CD4-positive, alpha-beta T cell treated with Interleukin-4 for 4 hours (primary cell): Measurements from ENCODE around the gene PTPRD.

Experiments used
- DNase-seq: peaks from one replicate; pipeline ENCODE4 v3.0.0-alpha.2; 2020

PTPRD gene

DNA sequence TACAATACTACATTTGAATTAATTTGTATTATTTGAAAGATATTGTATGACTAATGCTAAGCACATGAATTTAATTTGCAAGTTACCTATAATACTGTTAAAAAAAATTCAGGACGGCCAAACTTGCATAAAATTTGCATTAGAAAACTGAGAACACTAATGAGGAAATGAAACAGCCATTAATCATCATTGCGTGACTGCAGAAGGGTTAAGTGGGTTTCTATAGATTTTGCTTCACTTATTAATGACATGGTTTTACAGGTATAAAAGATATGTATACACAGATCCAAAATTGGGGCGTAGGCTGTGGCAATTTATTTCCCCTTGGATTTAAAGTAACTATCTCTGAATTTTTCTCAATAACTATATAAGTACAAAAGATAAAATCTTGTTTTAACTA lies 882.6 kb downstream of the PTPRD start:
- DNase-seq, result no peak

DNA sequence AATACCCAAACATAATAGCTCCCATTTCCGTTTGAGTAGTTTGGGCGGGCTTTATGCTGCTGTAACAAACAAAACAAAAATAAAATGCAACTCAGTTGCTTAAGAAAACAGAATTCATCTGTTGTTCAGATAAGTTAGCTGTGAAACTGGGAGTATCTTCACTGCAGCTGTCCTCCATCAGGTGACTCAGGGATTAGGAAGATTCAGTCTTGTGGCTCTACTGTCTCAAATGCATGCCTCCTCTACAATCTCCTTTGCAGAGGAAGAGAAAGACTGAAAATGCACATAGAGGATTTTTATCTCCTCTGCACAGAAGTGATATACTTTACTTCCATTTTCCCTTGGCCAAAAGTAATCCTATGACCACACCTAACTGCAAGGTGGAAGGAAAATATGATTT lies 883.7 kb downstream of the PTPRD start:
- no peak for DNase-seq

DNA sequence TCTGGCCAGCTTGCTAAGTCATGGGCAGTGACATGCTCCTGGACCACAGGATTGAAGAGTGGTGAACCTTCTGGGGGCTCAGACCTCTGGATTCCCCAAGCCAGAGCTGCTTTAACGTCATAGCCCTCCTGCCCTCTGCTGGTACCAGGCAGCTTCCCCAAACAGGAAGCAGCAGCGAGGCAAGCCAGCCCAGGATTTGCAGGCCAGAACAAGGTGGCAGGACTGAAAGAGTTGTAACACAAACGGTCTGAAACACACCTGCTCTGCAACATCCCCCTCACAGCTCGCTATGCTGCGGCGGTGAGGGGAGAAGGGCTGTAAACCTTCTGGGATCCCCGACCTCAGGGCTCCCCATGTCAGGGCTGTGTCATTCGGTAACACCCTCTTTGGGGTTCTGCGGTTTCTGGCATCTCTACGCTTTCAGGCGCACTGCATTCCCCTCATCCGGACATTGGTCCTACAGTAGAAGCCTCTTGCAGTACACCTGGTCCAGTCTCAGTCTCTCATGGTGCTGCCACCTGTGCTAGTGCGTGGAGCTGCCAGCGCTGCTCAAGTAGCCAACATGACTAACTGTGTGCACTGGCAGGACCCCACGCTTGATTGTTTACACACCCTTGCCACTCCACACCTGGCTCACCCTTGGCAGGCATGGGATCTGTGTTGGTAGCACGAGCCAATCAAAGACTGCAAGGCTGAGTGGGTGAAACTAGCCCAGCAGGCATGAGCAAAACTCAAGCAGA lies 893.3 kb downstream of the PTPRD start:
- DNase-seq, result no peak

DNA sequence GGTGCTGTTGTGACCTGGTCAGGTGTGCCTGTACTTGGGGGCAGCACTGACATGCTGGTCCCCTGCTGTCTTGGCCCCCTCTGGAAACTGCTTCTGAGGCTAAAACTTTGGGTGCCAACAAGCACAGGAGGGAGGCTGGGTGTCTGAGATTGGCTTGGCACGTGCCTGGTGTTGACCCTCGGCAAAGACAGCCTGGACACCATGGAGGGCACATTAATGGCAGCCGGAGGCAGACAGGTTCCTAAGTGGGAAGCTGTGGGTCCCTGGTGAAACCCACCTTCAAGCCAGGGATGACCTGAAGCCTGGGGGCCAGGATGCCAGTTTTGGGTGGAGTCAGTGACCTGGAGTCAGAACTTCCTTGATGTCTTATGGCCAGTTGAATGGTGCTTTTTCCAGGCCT lies 894.1 kb downstream of the PTPRD start:
- DNase-seq, result no peak

DNA sequence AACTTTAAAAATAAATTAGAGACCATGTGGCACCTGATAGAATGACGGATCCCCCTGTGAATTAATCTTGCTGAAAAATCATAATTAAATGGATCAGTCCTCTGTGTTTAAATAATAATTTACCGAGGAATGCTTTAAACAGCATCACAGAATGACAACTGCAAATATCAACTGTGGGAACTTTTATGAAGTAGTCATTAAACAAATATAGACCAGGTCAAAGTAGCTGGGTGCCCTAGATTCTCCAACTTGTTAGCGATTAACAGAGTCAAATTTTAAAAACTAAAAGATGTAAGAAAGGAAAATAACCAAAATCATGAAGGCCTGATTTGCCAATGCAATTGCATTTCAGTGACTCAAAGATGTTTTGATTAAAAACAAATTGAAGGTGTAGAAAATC lies 933.4 kb downstream of the PTPRD start:
- no peak for DNase-seq

DNA sequence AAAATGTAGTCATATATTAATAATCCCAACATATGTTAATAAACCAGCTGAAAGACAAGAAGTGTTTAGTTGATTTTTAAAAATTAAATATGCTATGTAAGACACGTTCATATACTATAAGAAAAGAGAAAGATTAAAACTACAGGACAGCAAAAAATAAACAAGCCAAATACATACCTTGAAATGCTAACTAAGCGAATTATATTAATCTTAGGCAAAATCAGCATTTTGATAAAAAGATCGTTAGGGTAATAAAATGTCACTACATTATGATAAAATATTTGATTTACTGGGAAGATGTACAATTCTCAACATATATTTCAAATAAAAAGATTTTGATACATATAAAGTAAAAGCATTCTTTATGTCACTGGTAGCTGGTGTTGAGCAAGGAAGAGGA lies 938.3 kb downstream of the PTPRD start:
- DNase-seq, result no peak

DNA sequence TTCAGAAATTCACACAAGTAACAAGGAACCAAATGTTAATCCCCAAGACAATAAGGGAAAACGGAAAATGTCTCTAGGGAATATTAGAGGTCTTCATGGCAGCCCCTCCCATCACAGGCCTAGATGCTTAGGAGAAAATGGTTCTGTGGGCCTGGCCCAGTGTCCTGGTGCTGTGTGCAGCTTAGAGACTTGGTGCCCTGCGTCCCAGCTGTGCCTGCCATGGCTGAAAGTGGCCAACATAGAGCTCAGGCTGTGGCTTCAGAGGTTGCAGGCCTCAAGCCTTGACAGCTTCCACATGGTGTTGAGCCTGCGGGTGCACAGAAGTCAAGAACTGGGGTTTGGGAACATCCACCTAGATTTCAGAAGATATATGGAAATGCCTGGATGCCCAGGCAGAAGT lies 942.3 kb downstream of the PTPRD start:
- no peak for DNase-seq

DNA sequence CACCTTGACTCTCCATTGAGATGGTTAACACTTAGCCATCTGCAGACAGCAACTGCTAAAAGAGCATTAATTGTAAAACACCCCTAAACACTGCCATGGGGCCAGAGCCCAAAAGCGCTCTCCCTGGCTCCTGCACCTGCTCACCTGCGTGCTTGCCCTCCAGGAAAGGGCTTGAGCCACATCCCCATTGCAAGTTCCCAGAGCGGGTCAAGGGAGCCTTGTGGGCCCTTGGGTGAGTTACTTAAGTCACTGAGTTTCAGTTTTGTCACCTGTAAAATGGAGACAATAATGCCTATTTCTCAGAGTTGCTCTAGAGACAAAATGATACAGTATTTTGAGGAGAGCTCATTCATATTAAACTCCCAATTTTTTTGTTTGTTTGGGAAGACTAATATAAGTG lies 967.8 kb downstream of the PTPRD start:
- DNase-seq, result no peak

DNA sequence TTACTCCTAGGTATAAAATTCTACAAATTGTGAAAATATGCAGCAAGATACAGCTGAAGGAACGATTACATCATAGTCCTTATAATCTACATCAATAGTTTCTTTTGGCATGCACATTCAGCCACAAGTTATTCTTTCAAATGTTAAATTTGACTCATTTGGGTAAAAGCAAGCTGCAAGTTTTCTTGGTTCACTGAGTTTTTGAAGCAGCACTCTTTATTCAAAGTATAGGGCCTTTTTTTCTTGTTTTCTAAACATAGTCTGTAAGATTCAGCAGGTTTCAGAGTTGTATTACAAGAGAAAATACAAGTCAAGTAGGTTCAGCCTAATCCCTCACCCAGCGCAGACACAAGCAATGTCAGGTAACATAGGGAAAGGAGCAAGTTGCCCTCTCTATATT lies 981.5 kb downstream of the PTPRD start:
- no peak for DNase-seq

DNA sequence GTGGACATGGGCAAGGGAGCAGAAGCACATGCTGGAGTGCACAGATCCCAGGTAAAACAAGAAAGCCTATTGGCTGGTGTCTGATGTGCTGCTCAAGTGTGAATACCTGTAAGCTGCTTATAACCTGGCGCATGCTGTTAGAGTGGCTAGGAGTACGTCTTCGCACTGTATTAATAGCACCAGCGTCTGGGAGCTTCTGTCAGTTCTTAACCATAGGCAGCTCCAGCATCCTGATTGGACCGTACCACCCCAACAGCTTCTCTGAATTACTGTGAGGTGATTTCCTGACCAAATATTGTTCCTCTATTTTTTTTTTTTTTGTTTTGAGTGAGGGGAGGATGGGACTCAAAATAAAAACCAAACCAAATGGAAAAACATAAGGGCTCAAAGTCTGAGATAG lies 987.6 kb downstream of the PTPRD start:
- DNase-seq, result no peak

DNA sequence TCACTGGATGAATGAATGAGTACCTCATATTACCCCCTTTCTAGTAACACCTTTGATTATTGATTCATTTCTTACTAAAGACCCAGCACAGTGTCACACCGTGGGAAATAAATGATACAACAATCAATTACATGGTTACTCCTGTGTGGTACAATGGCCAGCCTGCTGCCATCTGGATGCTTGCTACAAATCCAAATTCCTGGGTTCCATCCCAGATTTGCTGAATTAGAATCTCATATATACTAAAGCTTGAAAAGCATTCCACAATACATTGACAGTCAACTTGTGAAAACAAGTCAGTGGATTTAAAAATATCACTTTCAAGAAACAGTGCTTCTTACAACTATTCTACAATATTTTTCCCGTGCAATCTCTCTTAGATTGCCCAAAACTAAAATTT lies 989.3 kb downstream of the PTPRD start:
- no peak for DNase-seq

DNA sequence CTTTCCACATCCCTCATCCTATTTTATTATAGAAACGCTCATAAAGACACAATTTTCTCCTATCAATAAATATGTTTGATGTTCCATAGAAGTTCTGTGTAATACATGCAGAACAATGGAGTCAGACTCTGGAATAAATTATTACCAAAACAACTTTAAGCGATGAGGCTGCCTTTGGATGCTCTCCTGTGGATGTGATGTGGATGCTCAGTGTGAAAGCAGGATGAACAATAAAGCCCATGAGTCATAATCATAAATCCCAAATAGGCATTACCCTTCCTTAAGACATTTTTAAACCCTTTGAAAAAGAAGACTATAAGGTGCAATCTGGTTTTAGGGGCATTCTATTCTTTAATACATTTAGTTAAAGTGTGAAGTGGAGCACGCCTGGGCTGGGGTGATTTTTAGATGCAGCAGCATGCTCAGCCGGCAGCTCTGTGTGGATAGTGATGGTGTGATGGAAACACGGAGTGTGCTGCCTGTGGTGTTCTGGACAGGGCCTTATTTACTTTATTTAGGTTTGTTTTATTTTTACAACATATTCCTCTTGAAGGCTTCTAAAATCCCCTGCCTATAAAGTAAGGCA lies 991.4 kb downstream of the PTPRD start:
- DNase-seq, result no peak

DNA sequence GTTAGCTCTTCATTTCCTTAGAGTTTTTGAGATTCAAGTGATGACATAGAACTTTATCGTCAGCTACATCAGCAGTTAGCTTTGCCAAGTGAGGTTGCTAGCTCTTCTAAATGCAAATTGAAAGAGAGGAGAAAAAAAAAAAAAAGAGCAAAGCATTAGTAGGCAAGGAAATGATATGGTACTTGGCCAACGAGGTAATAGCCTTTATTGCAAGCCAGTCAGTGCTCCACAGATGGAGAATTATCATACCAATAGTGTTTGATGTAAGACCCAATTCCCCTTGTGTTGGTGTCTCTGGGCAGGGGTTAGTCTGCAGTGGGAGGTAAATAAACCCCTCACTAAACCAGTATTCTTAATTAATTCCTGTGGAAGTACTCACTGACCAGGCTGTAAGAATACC lies 992.1 kb downstream of the PTPRD start:
- DNase-seq, result no peak

DNA sequence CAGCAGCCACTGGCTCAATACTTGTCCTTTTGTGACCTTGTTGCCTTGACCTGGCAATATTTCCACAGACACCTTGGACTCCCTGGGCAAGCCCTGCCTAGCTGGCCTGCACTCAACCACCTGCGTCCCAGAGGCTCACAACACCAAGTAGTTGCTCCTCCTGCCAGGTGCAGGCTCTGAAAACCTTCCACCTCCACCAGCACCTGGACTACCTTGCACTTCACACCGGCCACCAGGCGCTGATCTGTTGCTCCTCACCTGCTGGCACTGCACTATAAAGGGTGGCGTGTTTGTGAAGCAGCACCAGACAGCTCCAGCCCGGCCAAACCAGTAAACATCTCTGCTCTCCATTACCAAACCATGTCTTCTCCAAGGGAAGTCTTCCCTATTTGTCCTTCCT lies 997.7 kb downstream of the PTPRD start:
- DNase-seq, result no peak

DNA sequence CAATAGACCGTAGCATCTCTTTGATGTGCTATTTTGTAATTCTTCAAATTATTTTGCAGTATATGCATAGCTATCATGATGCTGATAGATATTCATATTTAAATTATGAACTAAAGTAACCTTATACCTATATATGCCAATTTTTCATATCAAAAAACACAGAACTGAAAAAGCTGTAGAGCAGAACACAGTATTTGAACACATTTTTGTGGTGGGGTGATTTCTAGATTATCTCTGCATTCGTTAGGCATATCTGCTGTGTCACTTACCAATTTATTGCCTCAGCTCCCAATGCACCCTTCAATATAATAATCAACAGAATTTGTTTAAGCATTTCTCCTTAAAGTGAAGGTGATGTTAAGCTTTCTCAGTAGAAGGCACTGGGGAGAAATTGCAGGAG lies 998.2 kb downstream of the PTPRD start:
- DNase-seq, result no peak

DNA sequence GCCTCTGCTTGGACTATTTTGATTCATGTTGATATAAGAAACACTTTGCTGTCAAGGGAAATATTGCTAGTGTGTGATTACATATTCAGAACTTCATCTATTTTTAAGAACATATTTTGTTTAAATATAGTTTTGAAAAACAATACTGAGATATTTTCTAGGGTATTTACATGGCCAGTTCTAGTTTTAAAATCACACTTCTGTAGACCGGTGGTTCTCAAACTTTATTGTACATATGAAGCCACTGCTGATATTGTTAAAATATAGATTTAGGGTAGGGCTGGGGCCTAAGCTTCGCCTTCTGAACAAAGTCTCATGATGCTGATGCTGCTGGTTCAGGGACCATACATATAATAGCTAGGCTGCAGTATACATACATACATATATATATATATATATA lies 1000.0 kb downstream of the PTPRD start:
- DNase-seq, result no peak

DNA sequence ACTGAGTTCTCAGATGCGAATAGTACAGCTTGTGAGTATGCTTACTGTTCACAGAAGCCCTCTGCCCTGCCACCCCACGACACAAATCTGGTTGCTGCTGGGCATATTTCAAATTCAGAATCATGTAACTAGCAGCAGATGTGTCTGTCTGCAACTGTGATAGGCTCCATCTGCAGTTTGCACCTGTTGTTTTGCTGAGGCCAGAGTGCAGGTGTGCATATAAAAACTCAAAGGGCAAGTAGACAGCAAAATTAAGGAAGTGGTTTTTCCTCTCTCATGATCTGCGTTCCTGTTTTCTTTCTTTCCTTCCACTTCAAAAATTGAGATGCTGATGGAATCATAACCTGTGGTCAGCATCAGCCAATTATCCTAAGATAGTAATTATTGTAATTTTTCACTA lies 1000.5 kb downstream of the PTPRD start:
- no peak for DNase-seq

DNA sequence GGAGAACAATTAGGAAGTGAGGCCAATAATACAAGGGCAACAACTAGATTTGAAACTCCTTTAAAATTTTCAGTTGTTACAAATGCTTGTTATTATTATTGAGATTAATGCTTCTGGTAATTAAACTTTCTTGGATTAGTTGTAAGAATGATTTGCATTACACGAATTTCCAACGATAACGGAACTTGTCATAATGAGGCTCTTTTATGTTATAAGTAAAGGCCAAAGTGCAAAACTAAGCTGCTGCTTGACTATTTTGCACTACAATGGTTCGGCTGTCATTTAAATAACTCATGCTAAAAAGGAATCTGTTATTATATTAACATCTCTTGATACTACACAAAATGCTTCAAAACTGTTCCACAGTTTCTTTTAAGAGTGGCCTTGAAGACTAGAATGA lies 1007.1 kb downstream of the PTPRD start:
- no peak for DNase-seq

DNA sequence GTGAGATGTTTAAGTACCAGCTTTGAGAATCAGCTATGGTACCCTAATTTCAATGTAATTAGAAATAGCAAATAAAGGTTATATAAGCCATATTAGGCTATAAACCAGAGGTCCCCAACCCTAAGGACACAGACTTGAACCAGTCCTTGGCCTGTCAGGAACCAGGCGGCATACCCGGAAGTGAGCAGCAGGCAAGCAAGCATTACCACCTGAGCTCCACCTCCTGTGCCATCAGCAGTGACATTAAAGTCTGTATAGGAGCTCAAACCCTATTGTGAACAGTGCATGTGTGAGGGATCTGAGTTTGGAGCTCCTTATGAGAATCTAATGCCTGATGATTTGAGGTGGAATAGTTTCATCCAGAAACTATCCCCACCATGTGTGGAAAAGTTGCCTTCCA lies 1009.5 kb downstream of the PTPRD start:
- no peak for DNase-seq

DNA sequence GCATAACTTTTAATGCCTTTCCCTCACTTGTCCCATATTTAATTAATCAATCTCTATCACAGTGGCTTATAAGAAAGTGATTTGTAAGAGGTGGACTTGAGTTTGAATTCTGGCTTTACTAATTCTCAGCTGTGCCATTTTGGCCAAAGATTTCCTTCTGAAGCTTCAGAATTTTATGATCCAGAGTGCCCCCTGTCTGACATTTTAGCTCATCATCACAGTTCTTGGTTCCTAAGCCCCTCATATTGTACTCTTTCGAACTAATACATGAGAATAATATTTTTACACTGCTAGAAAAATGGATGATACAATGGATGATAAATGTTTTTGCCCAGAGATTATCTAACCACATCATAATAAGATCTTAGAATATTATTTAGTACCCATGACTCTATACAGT lies 1014.1 kb downstream of the PTPRD start:
- DNase-seq, result no peak

DNA sequence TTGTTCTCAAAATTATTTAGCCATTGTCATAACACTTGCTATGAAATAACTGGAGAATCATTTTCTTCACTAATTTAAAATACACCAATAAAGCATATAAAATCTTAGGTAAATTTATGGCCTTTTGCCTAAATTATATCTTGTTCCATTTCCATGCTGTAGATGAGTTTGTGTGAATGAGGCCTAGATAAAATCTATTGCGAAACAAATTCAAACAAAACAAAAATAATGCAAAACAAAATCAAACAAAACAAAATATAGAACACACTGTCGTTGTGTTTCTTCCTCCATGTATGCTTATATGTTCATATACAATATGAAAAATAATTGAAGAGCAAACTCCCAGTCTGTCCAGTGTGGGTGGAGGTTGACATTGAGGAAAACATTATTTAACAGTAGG lies 1020.7 kb downstream of the PTPRD start:
- DNase-seq, result no peak

DNA sequence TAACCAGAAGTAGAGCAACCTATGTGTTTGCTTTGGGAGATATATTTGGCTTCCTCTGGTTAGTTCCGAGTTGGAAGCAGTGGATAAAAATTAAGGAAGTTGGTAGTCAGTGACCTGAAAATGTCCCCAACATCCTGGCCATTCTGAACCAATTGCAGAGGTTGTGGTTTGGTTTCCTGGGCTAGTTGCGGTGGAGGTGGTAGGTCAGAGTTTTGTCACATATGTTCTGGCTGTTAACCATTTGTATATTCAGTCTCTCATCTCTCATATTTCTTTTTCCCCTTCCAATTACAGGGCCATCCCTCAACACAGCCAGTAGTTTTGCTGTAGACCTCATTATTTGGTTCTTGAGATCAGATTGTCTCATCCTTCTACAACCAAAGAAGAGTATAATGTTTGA lies 1026.9 kb downstream of the PTPRD start:
- no peak for DNase-seq

DNA sequence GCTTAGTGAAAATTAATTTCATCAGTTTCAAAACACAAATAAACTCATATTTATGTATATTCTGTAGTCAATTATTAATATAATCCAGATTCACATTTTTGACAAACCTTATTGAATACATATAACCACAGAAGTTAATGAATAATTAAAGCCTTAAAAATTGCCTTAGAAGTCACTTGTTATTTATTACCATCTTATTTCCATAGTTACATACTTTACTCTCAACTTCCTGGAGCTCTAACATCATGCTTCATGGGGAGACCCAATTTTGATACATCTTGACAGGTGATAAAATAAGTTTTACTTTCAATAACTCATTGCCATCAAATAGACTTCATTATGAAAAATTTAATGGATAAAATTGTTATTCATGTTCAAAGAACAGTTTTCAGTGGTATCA lies 1038.7 kb downstream of the PTPRD start:
- DNase-seq, result no peak

DNA sequence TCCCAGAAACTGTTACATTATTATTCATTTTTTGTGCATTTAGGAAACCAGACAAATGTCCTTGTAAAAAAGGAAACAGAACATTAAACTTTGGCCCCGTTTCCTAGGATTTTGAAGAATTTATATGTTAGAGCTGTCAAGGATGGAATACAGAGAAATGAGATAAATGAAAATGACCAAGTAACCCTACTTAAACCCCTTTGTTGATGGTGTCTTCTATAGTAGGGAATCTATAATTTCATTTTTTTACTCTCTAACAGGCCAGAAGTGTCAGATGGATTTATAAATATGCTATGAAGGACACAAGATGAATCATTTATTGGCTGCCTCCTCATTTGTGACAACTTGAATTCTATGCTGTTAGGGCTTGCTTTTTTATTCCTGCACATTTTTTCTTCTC lies 1047.1 kb downstream of the PTPRD start:
- DNase-seq, result no peak

DNA sequence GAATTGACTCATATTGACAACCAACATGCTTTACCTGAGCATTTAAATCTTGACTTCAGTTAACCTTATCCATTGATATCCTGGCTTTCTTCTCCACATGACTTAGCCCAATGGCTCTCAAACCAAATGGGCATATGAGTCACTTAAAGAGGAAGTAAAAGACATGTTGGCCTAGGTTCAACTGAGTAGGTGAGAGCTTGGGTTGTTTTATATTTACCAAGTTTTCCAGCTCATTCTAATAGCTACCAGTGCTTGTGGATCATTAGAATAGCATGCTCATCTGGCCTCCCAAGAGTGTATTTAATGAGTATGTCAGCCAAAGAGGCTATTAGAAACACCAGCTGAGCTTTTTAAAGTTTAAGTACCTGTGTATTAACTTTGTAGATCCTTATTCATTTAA lies 1049.0 kb downstream of the PTPRD start:
- DNase-seq, result no peak
